Myocyte (in vitro differentiated cells): ENCODE data around the gene ARMC9. TPM values are rescaled to one million over a fixed set of nuclear protein-coding genes. Genes with fewer than 3 reads are reported as not detected.

Experiments
- DNase-seq: peaks from one replicate; pipeline ENCODE4 v3.0.0-alpha.2; 2012; ENCODE audit warnings: low read depth
- microRNA-seq: library from miRNA; unstranded; fragments of <30 nt; microRNA quantifications from one replicate; pipeline ENCODE4, GENCODE V29; 2016
- total RNA-seq: library from RNA; depleted of rRNA; stranded (reverse); fragments of >200 nt; gene quantifications from 2 replicates; pipeline ENCODE4 v1.2.3, GENCODE V29; 2014

ARMC9 gene
- total RNA-seq, 1 donor from 2014 or later, result 55.7 TPM

GRCh38 chr2:231411831-231412617 is 213.6 kb downstream of the ARMC9 start:
- peak; percentile 86 for DNase-seq

- no peak for DNase-seq
Measured at GRCh38 chr2:231412618-231412963, 214.2 kb downstream of the ARMC9 start.

- no peak for DNase-seq
Measured at GRCh38 chr2:231413456-231413855, 215.0 kb downstream of the ARMC9 start.

- no peak for DNase-seq
Measured at GRCh38 chr2:231413921-231414476, 215.6 kb downstream of the ARMC9 start.

- no peak for DNase-seq
Measured at GRCh38 chr2:231415029-231415428, 216.6 kb downstream of the ARMC9 start.

GRCh38 chr2:231418820-231419640 is 220.6 kb downstream of the ARMC9 start:
- no peak for DNase-seq

GRCh38 chr2:231421051-231421580 is 222.7 kb downstream of the ARMC9 start:
- DNase-seq, result no peak

GRCh38 chr2:231422056-231422455 is 223.6 kb downstream of the ARMC9 start:
- DNase-seq, result no peak

GRCh38 chr2:231423176-231423575 is 224.7 kb downstream of the ARMC9 start:
- DNase-seq, result no peak

Small RNA genes within 50 kb of the gene (microRNA-seq; reads per million reads assigned to microRNA genes)
- not detected for gene MIR4777

Other genes with a start within 250 kb of the ARMC9 start
- gene SPATA3, start 202.5 kb upstream of the ARMC9 start, total RNA-seq, result not detected in 2 replicates
- not detected in 2 replicates for gene C2orf72, start 161.1 kb upstream of the ARMC9 start, total RNA-seq
- gene PSMD1, start 141.8 kb upstream of the ARMC9 start, total RNA-seq, result 157 and 159 TPM in 2 replicates
- gene HTR2B, start 73.6 kb upstream of the ARMC9 start, total RNA-seq, result 0.78 and 2.4 TPM in 2 replicates
- 0.10 TPM in 1 of 2 replicates, not detected in the other for gene B3GNT7, start 197.1 kb downstream of the ARMC9 start, total RNA-seq